Activated T-helper 9 cell treated with anti-CD3 and anti-CD28 coated beads, Interleukin-2, amount 50 U/mL, for 16 hours (primary cell): ENCODE results near the gene ABLIM1.

ENCODE experiments used
- DNase-seq: peaks from one replicate; pipeline ENCODE4 v3.0.0-alpha.2; 2020; ENCODE audit warnings: low read depth

The ABLIM1 gene

GRCh38 chr10:114680543-114681117 lies 22.6 kb upstream of the ABLIM1 start:
- DNase-seq, result no peak

DNA sequence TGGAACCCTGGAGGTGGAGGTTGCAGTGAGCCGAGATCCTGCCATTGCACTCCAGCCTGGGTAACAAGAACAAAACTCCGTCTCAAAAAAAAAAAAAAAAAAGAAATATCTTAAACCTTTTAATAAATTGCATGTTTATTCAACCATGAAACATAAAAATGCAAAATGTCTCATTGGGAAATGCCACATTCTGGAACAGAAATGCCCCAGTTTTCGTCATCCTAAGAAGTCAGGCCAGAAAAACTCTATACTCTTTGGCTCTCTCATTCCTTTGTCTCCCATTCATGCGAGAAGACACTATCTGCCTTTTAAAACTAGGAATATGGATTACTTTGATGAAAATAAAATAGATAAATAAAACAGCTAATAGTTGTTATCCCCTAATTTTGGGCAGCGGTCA lies 21.5 kb upstream of the ABLIM1 start:
- no peak for DNase-seq

- no peak for DNase-seq
These were observed 20.7 kb upstream of the ABLIM1 start for GRCh38 chr10:114678820-114679219.

- no peak for DNase-seq
These were observed 20.3 kb upstream of the ABLIM1 start for GRCh38 chr10:114678336-114678735.

DNA sequence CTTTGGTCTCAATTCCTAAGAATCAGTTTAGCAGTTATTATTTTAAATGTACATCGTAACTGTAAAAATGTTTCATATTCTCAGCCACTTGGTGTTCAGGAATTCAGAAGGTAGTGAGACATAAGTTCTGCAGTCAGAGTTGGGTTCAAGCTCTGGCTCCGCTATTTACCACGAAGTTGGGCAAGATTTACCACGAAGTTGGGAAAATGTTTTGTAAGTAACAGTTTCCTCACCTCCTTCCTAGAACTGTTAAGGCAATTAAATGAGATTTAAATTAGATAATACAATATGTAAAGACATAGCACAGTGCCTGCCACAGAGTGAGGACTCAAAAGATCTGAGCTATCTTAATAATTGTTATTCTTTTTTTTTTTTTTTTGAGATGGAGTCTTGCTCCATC lies 16.3 kb upstream of the ABLIM1 start:
- DNase-seq, result no peak

GRCh38 chr10:114669648-114670047 lies 11.6 kb upstream of the ABLIM1 start:
- DNase-seq, result no peak

GRCh38 chr10:114668375-114669080 lies 10.5 kb upstream of the ABLIM1 start:
- no peak for DNase-seq

GRCh38 chr10:114665873-114666272 lies 7.8 kb upstream of the ABLIM1 start:
- no peak for DNase-seq

- DNase-seq, result no peak
These were observed 7.3 kb upstream of the ABLIM1 start for GRCh38 chr10:114665406-114665805.

GRCh38 chr10:114664127-114664526 lies 6.1 kb upstream of the ABLIM1 start:
- no peak for DNase-seq

DNA sequence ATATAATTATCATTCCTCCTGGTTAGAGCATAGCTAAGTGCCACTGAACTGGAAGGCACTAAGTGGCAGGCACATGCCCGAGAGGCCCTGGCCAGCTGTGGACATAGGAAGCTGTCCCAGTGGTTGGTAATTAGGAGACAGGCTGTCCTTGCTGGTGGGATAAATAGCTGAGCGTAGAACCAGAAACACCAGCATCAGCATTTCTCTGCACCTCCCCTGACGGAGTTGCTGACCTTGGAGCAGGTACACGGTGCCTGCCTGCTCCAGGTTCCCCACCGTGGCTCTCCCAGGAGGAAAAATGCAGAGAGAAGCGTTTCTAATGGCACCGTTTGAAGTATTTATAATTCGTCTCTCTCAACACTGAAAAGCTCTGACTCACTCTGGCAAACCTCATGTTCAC lies 5.6 kb upstream of the ABLIM1 start:
- DNase-seq, result no peak

DNA sequence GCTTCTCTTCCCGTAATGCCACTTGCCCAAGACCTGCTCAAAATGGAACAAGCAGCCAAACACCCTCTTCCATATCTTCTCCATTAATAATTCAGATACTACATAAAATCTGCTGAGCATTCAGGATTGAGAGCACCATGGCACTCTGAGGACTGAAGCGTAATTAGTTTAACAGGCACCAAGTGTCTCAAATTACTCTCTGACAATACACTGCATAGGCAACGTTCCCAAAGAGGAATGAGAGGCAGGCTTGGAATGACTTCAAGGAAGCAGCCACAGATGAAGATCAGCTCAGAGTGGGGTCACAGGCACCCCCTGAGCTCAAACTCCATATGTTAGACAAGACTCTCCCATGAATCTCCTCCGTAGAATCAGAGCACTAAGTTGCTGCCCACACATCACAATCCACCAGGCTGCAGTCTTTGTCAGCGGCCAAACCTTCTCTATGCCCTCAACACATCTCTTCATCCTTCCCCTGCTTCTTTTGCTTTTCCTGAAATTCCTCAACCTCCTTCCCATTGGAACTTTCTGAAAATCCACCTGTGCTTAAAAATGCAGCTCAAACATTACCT lies 4.7 kb upstream of the ABLIM1 start:
- DNase-seq, result no peak

- DNase-seq, result no peak
These were observed 3.3 kb upstream of the ABLIM1 start for GRCh38 chr10:114661212-114661880.

DNA sequence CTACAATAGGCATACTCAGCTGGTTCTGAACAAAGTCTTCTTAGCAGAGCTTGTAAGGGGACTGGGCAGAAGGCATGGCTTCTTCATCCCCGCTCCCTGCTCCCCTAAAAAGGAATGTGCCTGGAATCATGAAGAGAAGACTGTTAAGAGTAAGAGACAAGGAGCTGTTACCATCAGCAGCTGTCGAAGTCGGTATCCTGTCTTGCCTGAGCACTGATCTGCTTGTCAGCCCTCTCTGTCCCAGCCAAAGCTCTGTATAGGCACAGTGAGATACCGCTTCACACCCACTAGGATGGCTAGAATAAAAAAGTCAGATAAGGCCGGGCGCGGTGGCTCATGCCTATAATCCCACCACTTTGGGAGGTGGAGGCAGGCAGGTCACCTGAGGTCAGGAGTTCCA lies 2.4 kb downstream of the ABLIM1 start:
- DNase-seq, result no peak

DNA sequence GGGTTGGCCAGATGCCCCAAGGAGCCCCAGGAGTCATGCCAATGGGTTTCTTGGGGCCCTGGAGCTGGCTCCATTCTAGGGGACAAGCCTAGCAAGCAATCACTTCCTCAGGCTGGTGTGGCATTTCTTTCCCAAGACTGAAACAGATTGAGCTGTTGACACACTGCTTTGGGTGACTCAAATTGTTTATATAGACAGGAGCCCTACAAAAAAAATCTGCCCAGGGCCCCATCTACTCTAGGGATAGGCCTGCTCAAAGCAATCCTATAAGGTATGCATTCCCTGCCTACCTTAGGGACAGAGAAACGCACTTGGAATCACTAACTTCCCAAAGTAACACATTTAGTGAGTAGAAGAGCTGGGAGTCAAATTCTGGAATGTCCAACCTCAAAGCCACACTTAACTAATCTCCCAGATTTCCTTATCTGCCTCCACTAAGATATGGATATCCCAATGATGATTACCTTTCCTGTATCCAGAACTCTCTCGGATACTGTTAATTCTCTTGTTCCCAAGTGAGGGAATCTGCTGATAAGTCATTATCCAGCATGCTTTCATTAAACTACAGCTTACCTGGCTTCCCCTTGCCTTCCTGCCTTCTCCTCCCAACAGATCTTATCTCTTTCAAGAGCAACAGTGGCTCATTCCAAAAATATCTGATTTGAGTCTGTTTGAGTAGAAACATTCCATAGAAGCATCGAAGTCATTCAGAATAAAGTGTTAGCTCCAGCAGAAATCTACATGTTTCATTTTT lies 3.1 kb downstream of the ABLIM1 start:
- no peak for DNase-seq

DNA sequence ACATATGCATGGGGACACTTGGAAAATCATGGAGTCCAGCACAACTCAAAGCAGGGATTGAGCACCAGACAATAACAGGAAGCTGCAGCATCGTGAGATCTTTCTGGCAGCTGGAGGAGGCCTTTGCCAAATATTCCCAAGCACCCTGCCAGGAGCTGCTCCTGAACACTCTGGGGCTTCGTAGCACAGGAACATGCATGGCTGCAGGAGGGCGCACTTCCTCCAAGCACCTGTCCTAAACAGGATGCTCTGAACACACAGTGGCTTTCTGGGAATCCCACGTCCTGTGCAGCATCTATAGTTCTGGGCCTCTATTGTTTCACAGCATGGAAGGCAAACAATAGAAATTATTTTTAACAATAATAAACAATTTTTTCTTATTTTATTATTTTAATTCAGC lies 4.1 kb downstream of the ABLIM1 start:
- no peak for DNase-seq

DNA sequence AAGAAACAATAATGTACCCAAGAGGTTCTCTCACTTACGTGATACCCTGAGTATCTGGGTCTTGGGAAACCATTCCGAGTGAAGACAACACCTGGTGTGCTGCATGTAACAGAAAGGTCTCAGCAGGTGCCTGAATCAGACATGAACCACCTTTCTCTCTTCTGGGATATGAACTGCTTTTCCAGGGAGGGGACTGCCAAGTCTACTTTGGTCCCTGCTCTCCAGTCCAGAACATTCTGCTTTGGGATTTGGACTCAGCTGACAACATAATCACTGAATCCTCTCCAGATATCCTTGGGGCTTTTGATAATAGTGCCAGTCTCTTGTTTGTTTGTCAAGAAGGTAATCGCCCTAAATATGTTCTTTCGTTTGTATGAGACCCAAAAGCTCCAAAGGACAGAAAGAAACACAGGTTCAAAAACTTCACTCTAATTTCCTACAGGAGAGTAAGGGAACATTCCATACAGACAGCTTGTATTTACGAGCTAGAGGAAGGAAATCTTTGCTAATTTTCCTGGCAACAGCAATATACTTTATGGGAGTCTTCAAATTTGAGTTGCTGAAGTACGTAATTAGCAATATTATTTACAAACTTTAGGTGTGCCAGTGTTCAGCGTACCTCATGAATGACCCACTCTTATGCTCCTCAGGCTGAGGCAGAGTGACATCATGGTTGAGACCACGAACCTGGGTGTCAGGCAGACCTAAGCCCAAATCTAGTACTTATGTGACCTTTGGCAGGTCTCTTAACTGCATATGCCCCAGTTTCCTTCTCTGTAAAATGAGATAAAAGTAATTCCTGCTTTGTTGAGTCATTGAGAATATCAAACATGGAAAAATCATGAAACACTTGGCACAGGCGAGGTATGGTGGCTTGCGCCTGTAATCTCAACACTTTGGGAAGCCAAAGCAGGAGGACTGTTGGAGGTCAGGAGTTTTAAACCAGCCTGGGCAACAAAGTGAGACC lies 5.4 kb downstream of the ABLIM1 start:
- no peak for DNase-seq

DNA sequence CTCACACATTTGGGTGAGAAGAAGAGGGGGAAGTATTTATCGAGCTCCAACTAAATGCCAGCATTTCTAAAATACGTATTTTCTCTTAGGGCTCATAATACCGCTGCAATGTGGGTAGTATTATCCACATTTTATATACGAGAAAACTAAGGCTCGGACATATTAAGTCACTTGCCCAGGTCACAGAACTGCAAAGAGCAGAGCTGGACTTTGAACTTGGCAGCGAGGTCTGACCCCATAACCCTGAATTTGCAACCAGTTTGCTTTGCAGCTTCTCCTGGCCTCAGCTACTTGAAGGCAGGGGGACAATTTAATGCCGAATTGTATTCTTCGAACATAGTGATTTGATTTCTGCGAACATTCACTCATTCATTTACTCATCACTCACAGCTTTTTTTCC lies 7.2 kb downstream of the ABLIM1 start:
- DNase-seq, result no peak

DNA sequence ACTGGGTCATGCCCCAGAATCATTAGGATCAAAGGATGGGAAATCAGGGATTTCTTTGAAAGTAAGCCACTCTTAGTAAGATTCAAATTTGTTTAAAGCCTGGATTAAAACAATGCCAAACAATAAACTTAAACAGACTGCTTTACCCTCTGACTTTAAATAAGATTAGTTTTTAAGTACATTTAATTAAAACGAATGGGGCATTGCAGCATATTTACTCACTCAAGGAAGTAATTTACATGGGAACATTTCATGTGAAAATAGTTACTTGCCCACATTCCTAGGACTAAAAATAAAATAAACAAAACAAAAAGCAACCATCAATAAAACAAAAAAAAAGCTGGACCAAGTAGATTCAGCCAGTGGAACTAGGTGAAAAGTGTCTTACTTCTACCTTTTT lies 7.8 kb downstream of the ABLIM1 start:
- no peak for DNase-seq

GRCh38 chr10:114649217-114649903 lies 8.7 kb downstream of the ABLIM1 start:
- no peak for DNase-seq

- no peak for DNase-seq
These were observed 9.7 kb downstream of the ABLIM1 start for GRCh38 chr10:114648368-114648767.
